H9 (cell line): Measurements from ENCODE around the gene EIF3A. TPM values are rescaled to one million over a fixed set of nuclear protein-coding genes. Genes with fewer than 3 reads are reported as not detected.

Experiments used
- DNase-seq: peaks from one replicate; pipeline ENCODE4 v3.0.0-alpha.2; 2017
- H2AFZ ChIP-seq: one replicate; pipeline ENCODE4 v1.6.1; 2013; ENCODE audit warnings: mild to moderate bottlenecking, low read length, control low read depth, moderate library complexity
- H2AK5ac ChIP-seq: 2 replicates; pipeline ENCODE4 v1.6.1; 2013; ENCODE audit warnings: low read length, control low read depth, mixed read lengths; ENCODE audit not compliant: insufficient read length
- H2BK120ac ChIP-seq: one replicate; pipeline ENCODE4 v1.6.1; 2013; ENCODE audit warnings: low read depth, mild to moderate bottlenecking, low read length, control low read depth, inconsistent platforms; ENCODE audit not compliant: poor library complexity, severe bottlenecking
- H2BK12ac ChIP-seq: 2 replicates; pipeline ENCODE4 v1.6.1; 2013; ENCODE audit warnings: low read length, control low read depth, mixed read lengths, low read depth; ENCODE audit not compliant: insufficient read length
- H2BK15ac ChIP-seq: 2 replicates; pipeline ENCODE4 v1.6.1; 2013; ENCODE audit warnings: low read depth, low read length, control low read depth
- H2BK20ac ChIP-seq: one replicate; pipeline ENCODE4 v1.6.1; 2013; ENCODE audit warnings: low read depth, mild to moderate bottlenecking, low read length, control low read depth, inconsistent platforms; ENCODE audit not compliant: poor library complexity, severe bottlenecking
- H2BK5ac ChIP-seq: 2 replicates; pipeline ENCODE4 v1.6.1; 2013; ENCODE audit warnings: low read length, control low read depth, mixed read lengths; ENCODE audit not compliant: insufficient read length
- H3K14ac ChIP-seq: 2 replicates; pipeline ENCODE4 v1.6.1; 2013; ENCODE audit warnings: low read length, control low read depth; ENCODE audit not compliant: insufficient read depth
- H3K18ac ChIP-seq: 2 replicates; pipeline ENCODE4 v1.6.1; 2013; ENCODE audit warnings: low read depth, mild to moderate bottlenecking, mixed read lengths, low read length, control low read depth; ENCODE audit not compliant: insufficient read length
- H3K23ac ChIP-seq: 2 replicates; pipeline ENCODE4 v1.6.1; 2013; ENCODE audit warnings: low read length, control low read depth, mixed read lengths, low read depth; ENCODE audit not compliant: insufficient read length
- H3K23me2 ChIP-seq: 2 replicates; pipeline ENCODE4 v1.6.1; 2013; ENCODE audit warnings: low read depth, mild to moderate bottlenecking, mixed read lengths, low read length, control low read depth; ENCODE audit not compliant: insufficient read length, poor library complexity, severe bottlenecking
- H3K27ac ChIP-seq: 2 replicates; pipeline ENCODE4 v1.5.1; 2013; ENCODE audit warnings: low read length, control low read depth, mixed read lengths, low read depth; ENCODE audit not compliant: insufficient read length
- H3K27me3 ChIP-seq: 2 replicates; pipeline ENCODE4 v1.6.1; 2013; ENCODE audit warnings: low read length, control low read depth, inconsistent platforms; ENCODE audit not compliant: insufficient read depth
- H3K4ac ChIP-seq: 2 replicates; pipeline ENCODE4 v1.6.1; 2013; ENCODE audit warnings: low read depth, mild to moderate bottlenecking, control low read depth, inconsistent platforms, low read length, moderate library complexity
- H3K4me1 ChIP-seq: 2 replicates; pipeline ENCODE4 v1.6.1; 2013; ENCODE audit warnings: low read length, control low read depth, inconsistent platforms; ENCODE audit not compliant: insufficient read depth
- H3K4me2 ChIP-seq: 2 replicates; pipeline ENCODE4 v1.6.1; 2013; ENCODE audit warnings: low read length, control low read depth, mixed read lengths; ENCODE audit not compliant: insufficient read length, insufficient read depth
- H3K56ac ChIP-seq: 2 replicates; pipeline ENCODE4 v1.6.1; 2013; ENCODE audit warnings: low read depth, mild to moderate bottlenecking, mixed read lengths, low read length, control low read depth; ENCODE audit not compliant: insufficient read length
- H3K79me1 ChIP-seq: 2 replicates; pipeline ENCODE4 v1.6.1; 2013; ENCODE audit warnings: low read depth, mild to moderate bottlenecking, moderate library complexity, low read length, control low read depth, inconsistent platforms; ENCODE audit not compliant: insufficient read depth, poor library complexity, severe bottlenecking
- H3K79me2 ChIP-seq: 2 replicates; pipeline ENCODE4 v1.6.1; 2013; ENCODE audit warnings: low read length, control low read depth, inconsistent platforms; ENCODE audit not compliant: insufficient read depth
- H3K9ac ChIP-seq: 2 replicates; pipeline ENCODE4 v1.6.1; 2013; ENCODE audit warnings: low read length, control low read depth, mixed read lengths; ENCODE audit not compliant: insufficient read length; ENCODE audit errors: extremely low read depth
- H3K9me3 ChIP-seq: one replicate; pipeline ENCODE4 v1.6.1; 2013; ENCODE audit warnings: low read depth, low read length, inconsistent platforms; ENCODE audit not compliant: control insufficient read depth
- H3T11ph ChIP-seq: one replicate; pipeline ENCODE4 v1.6.1; 2013; ENCODE audit warnings: mild to moderate bottlenecking, low read length, control low read depth, inconsistent platforms
- H4K20me1 ChIP-seq: one replicate; pipeline ENCODE4 v1.6.1; 2013; ENCODE audit not compliant: control insufficient read depth, insufficient read length, insufficient read depth
- H4K5ac ChIP-seq: 2 replicates; pipeline ENCODE4 v1.6.1; 2013; ENCODE audit warnings: low read depth, mild to moderate bottlenecking, mixed read lengths, low read length, control low read depth; ENCODE audit not compliant: insufficient read length
- H4K8ac ChIP-seq: replicated peaks from 2 replicates; pipeline ENCODE4 v1.6.1; 2013; ENCODE audit warnings: low read length, control low read depth, mixed read lengths, low read depth; ENCODE audit not compliant: insufficient read length
- H4K91ac ChIP-seq: 2 replicates; pipeline ENCODE4 v1.6.1; 2013; ENCODE audit warnings: low read depth, mild to moderate bottlenecking, moderate library complexity, mixed read lengths, low read length, control low read depth; ENCODE audit not compliant: insufficient read length
- H3K27ac Mint-ChIP-seq, 3 experiments: 2 replicates in 2 of 3; 3 replicates in 1 of 3; pipeline ENCODE4 v1.8.0; 2020 to 2021; ENCODE audit warnings: mixed read lengths in 3 of 3, mild to moderate bottlenecking in 1 of 3, moderate library complexity in 1 of 3
- H3K27me3 Mint-ChIP-seq: 2 replicates; pipeline ENCODE4 v1.8.0; 2021; ENCODE audit warnings: low read depth, mild to moderate bottlenecking, moderate library complexity, mixed read lengths
- H3K36me3 Mint-ChIP-seq, 3 experiments: 2 replicates in 2 of 3; 3 replicates in 1 of 3; pipeline ENCODE4 v1.8.0; 2020 to 2021; ENCODE audit warnings: low read depth in 3 of 3, mixed read lengths in 3 of 3; ENCODE audit not compliant: insufficient read depth in 1 of 3
- H3K4me1 Mint-ChIP-seq, 2 experiments: 2 replicates each; pipeline ENCODE4 v1.8.0; 2020; ENCODE audit warnings: mixed read lengths in 2 of 2
- H3K4me3 Mint-ChIP-seq, 2 experiments: 2 replicates in 1 of 2; 3 replicates in 1 of 2; pipeline ENCODE4 v1.8.0; 2020 to 2021; ENCODE audit warnings: mild to moderate bottlenecking in 2 of 2, mixed read lengths in 2 of 2, moderate library complexity in 1 of 2
- H3K9me3 Mint-ChIP-seq, 2 experiments: 2 replicates in 1 of 2; 3 replicates in 1 of 2; pipeline ENCODE4 v1.8.0; 2020; ENCODE audit warnings: mild to moderate bottlenecking in 2 of 2, mixed read lengths in 2 of 2, moderate library complexity in 1 of 2
- CTCF ChIP-seq: fragments of 200-600 bp; sonication (generic); conservative IDR thresholded peaks from 3 replicates; pipeline ENCODE4 v1.8.0; 2021; ENCODE audit warnings: antibody characterized with exemption, mild to moderate bottlenecking
- WGBS: extraction: QIAGEN DNeasy Blood & Tissue Kit; methylation state at CpG from one replicate; pipeline ENCODE4 v1.1.7; 2013; ENCODE audit warnings: missing lambda C conversion rate, low lambda C conversion rate, mixed read lengths; ENCODE audit not compliant: insufficient read length; ENCODE audit errors: extremely low coverage; 5-methylcytosine and 5-hydroxymethylcytosine counted together
- total RNA-seq: library from RNA; stranded (reverse); gene quantifications from 2 replicates; pipeline ENCODE4 v1.2.1, GENCODE V29; 2021

Gene EIF3A
- total RNA-seq, 1 experiment from 2014 or later, result 206 TPM

- Histone ChIP-seq H4K91ac (no peak overlapping the region), H3K18ac (peak overlapping the region; percentile 2), H3K79me2 (no peaks in the 10 kb centered on the region), H3K9ac (no peak overlapping the region), H2AK5ac (no peak overlapping the region), H2BK15ac (no peak overlapping the region), H3K56ac (no peak overlapping the region), H3K23me2 (no peaks in the 10 kb centered on the region), H3K9me3 (no peaks in the 10 kb centered on the region), H3K4me2 (no peak overlapping the region), H3K23ac (no peak overlapping the region), H3K4ac (no peak overlapping the region), H3K4me1 (no peaks in the 10 kb centered on the region), H2BK120ac (no peak overlapping the region), H2BK20ac (no peak overlapping the region), H4K5ac (no peak overlapping the region), H2AFZ (no peak overlapping the region), H4K20me1 (no peaks in the 10 kb centered on the region), H3K14ac (no peak overlapping the region), H4K8ac (no peak overlapping the region), H3K27me3 (no peaks in the 10 kb centered on the region), H2BK5ac (no peak overlapping the region), H3K27ac (no peak overlapping the region), H2BK12ac (no peak overlapping the region), H3K79me1 (no peaks in the 10 kb centered on the region), H3T11ph (no peak overlapping the region)
- no CpG with 5 or more reads among the region's 10 CpGs for WGBS
- H3K4me3 Mint-ChIP-seq, result no peak overlapping the region
- no peaks in the 10 kb centered on the region; a peak in 1 of 7 replicates for H3K36me3 Mint-ChIP-seq
- peak overlapping the region in 2 of 3 experiments; percentile 11 to 49; a peak in 3 of 7 replicates for H3K27ac Mint-ChIP-seq
- TF ChIP-seq CTCF, result no peak
- peaks cover 21 to 22% of the 10 kb centered on the region in 2 experiments for H3K4me1 Mint-ChIP-seq
- H3K9me3 Mint-ChIP-seq, result peaks cover 2 to 5% of the 10 kb centered on the region in 2 experiments; a peak in 4 of 5 replicates
- no peak for DNase-seq
- peaks cover 6% of the 10 kb centered on the region; the same call in 1 of the 2 replicates for H3K27me3 Mint-ChIP-seq
These were observed 78.7 kb downstream of the EIF3A start for GRCh38 chr10:119001717-119002500.
